Omental fat pad (tissue), 4 donors: ENCODE data around the gene RERE. TPM values are rescaled to one million over a fixed set of nuclear protein-coding genes. Genes with fewer than 3 reads are reported as not detected.

Experiments used
- ATAC-seq: fragments of 150-250 bp; one replicate; pipeline ENCODE4 v1.9.1; 2016; ENCODE audit warnings: mild to moderate bottlenecking, moderate library complexity; ENCODE audit not compliant: low FRiP score
- DNase-seq: peaks from one replicate; pipeline ENCODE4 v3.0.0-alpha.2; 2019; ENCODE audit warnings: low spot score
- total RNA-seq, 4 donors: library from RNA; depleted of rRNA; stranded (reverse); fragments of >200 nt; gene quantifications; one replicate each; pipeline ENCODE4 v1.1.0, GENCODE V29; 2016
- TF ChIP-seq, protein P1 (sequence below), 3 donors: fragments of 450-650 bp; IDR thresholded peaks; one replicate each; pipeline ENCODE4 v1.5.1; 2016 to 2017; ENCODE audit warnings: antibody characterized with exemption in 3 of 3, mild to moderate bottlenecking in 3 of 3, moderate library complexity in 2 of 3

The RERE gene
- total RNA-seq, 4 donors from 2014 or later: 46.3 to 117 (median 55.4) TPM

DNA sequence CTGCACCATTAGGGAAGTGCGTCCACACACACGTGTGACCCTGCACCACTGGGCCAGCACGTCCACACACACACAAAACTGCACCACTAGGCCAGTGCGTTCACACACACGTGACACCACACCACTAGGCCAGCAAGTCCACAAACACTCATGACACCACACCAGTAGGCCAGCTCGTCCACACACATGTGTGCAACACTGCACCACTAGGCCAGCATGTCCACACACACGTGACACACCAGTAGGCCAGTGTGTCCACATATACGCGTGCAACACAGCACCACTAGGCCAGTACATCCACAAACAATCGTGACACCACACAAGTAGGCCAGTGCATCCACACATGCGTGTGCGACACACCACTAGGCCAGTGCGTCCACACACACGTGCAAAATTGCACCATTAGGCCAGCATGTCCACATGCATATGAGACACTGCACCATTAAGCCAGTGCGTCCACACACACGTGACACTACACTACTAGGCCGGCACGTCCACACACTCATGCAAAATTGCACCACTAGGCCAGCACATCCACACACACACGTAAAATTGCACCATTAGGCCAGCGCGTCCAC is 264.5 kb downstream of the RERE start:
- DNase-seq (no peak), ATAC-seq (no peak)
- TF ChIP-seq, protein P1, sequence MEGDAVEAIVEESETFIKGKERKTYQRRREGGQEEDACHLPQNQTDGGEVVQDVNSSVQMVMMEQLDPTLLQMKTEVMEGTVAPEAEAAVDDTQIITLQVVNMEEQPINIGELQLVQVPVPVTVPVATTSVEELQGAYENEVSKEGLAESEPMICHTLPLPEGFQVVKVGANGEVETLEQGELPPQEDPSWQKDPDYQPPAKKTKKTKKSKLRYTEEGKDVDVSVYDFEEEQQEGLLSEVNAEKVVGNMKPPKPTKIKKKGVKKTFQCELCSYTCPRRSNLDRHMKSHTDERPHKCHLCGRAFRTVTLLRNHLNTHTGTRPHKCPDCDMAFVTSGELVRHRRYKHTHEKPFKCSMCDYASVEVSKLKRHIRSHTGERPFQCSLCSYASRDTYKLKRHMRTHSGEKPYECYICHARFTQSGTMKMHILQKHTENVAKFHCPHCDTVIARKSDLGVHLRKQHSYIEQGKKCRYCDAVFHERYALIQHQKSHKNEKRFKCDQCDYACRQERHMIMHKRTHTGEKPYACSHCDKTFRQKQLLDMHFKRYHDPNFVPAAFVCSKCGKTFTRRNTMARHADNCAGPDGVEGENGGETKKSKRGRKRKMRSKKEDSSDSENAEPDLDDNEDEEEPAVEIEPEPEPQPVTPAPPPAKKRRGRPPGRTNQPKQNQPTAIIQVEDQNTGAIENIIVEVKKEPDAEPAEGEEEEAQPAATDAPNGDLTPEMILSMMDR (IDR thresholded peaks at IDR 0.05): no peak

DNA sequence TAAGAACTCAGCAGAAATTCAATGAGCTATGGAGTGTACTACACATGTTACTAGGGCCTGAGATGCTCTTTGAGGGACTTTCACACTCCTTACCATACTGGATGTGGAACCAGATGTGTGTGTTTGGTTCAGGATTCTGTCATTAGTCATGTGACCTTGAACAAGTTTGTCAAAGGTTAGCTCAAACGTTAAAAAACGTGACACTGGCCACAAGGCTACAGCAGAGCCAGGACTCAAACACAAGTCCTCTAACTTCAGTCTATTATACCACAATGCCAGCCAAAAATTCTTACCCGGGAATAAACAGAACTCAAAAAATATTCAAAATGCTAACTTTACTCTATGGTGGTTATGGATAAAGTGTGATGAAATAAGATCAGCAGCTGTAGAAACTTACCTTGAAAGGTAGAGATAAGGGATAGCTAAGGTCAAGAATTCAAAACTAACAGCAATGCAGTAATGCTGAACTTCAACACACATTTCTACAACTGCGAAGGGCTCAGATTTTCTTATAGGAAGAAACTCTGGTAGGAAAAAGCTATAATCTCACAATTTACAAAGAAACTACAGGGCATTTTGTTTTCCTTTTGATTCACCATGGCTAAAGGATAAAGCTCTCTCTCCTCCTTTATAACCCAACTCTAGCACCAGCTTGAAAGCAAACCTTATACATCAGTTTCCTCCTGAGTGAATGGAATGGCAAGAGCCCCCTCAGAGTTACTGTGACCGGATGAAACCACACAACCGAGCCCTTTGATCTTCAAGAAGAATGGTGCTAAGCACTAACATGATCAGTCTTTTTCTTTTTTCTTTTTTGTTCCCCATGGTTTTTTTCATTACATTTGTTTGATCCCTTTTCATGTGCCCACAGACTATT is 265.6 kb downstream of the RERE start:
- TF ChIP-seq, protein P1 (IDR thresholded peaks at IDR 0.05): no peak
- DNase-seq (no peak), ATAC-seq (no peak)

DNA sequence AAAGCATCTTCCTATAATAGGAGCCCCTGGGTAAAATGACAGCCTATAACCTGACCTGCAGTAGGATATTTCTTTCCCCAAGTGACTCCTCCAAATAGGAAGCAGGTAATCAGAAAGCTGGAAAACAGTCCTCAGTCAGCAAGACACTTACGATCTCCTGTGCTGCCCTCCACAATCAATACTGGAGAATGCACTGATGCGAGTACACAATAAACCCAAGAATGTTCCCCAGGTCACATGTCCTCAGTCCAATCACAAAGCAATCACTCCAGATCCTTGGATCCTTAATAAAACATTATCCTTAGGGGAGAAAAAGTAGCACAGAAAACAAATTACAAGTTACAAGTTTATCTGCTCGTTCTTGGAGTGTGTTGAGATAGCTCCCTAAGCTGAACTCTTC is 266.4 kb downstream of the RERE start:
- no peak for ATAC-seq
- DNase-seq: no peak
- TF ChIP-seq, protein P1 (IDR thresholded peaks at IDR 0.05): no peak

DNA sequence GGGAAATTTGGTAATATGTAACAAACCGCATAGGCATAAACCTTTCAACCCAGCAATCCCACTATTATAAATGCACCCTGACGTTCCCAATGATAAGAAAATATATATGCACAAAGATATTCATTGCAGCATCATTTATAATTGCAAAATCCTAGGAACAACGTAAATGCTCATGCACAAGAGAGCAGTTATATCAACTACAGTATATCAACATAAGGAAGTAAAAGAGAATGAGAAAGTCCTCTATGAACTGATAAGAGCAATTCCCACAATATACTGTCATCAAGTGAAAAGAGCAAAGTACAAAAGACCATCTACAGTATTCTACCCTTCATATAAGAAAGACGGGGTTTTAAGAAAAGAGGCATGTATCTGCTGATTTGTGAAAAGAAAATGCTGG is 269.6 kb downstream of the RERE start:
- DNase-seq (no peak), ATAC-seq (no peak)
- TF ChIP-seq, protein P1 (IDR thresholded peaks at IDR 0.05): no peak

DNA sequence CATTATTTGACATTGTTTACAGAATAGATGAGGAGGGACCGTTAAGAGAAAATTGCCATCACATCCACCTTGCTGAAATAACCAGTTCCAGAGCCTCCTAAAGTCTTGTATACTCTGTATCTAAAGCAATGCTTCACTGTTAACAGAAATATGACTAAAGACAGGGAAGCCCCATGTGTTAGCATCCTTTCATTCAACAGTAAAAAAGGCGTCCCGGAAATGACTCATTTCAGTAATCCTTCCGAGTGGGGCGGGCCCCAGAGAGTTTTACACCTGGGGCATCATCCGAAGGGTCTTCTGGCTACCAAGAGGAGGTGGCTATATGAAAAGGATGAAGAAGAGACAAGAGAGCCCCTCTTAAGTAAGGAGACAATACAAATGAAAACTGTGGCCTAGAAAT is 272.4 kb downstream of the RERE start:
- ATAC-seq (no peak), DNase-seq (no peak)
- TF ChIP-seq, protein P1 (IDR thresholded peaks at IDR 0.05): no peak

DNA sequence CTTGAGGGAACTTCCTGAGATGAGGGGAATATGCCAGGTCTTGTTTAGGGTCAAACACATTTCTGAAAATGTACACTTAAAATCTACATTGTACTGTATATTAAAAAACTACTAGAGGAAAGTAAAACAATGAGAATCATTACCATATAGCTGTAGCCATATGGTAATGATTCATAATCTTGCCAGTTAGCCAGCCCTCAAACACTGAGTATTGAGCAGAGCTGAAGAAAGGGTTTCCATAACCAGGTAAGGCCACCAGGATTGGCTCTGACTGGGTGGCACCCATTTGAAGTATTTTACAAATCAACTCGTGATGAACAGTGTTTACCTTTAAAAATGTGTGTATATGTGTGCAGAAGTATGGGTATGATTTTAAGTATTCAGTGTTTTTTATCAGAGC is 272.8 kb downstream of the RERE start:
- DNase-seq: no peak
- ATAC-seq: no peak
- TF ChIP-seq, protein P1 (IDR thresholded peaks at IDR 0.05): no peak

DNA sequence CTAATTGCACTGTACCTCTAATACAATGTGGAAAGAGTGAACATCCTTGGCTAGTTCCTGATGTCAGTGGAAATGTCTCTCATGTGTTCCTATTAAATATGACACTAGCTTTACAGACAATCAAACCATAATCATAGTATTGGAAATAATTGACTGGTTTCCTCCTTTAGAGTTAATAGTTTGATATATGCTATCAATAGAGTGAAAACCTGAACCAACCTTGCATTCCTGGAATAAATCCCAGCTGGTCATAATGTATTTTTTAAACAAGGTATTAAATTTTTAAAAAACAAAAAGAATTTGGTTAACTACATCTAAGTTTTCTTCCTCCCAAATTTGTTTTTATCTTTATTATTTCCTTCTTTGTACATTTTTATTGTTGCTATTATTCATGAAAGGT is 273.5 kb downstream of the RERE start:
- TF ChIP-seq, protein P1 (IDR thresholded peaks at IDR 0.05): no peak
- DNase-seq (no peak), ATAC-seq (no peak)
